HG02981 (cell line): Measurements from ENCODE around the gene SLC46A1.
"Not testable (repeated sequence)": the region's sequence is repeated elsewhere in the genome, so short reads cannot be mapped to it uniquely, and the experiment has no call there.

ENCODE experiments used
- ATAC-seq: cut with Tn5 transposase; IDR thresholded peaks from one replicate; pipeline ENCODE4 v1.9.1; 2021; ENCODE audit warnings: mild to moderate bottlenecking, moderate library complexity; ENCODE audit not compliant: unreplicated experiment

Gene SLC46A1

GRCh38 chr17:28405632-28406472, at the start of gene SLC46A1:
Gene SLC46A1, minus strand, starts transcription at chr17:28406212. Its CDS starts 98 bp downstream, at chr17:28406114.
- peak; percentile 51 for ATAC-seq

GRCh38 chr17:28449859-28450258, 43.8 kb upstream of the SLC46A1 start:
- no peak for ATAC-seq

GRCh38 chr17:28447396-28447760, 41.4 kb upstream of the SLC46A1 start:
- ATAC-seq: no peak

- no peak for ATAC-seq
Observed at GRCh38 chr17:28446716-28447395, 40.8 kb upstream of the SLC46A1 start.

- no peak for ATAC-seq
Observed at GRCh38 chr17:28443901-28444638, 38.1 kb upstream of the SLC46A1 start.

GRCh38 chr17:28434326-28434725, 28.3 kb upstream of the SLC46A1 start:
- ATAC-seq: not testable (repeated sequence)

GRCh38 chr17:28433721-28434120, 27.7 kb upstream of the SLC46A1 start:
- no peak for ATAC-seq

GRCh38 chr17:28427982-28428381, 22.0 kb upstream of the SLC46A1 start:
- ATAC-seq: not testable (repeated sequence)

GRCh38 chr17:28427371-28427770, 21.4 kb upstream of the SLC46A1 start:
- no peak for ATAC-seq

- ATAC-seq: no peak
Observed at GRCh38 chr17:28426081-28426519, 20.1 kb upstream of the SLC46A1 start.

GRCh38 chr17:28425206-28425605, 19.2 kb upstream of the SLC46A1 start:
- no peak for ATAC-seq

- ATAC-seq: no peak
Observed at GRCh38 chr17:28421787-28422305, 15.8 kb upstream of the SLC46A1 start.

GRCh38 chr17:28416703-28417311, 10.8 kb upstream of the SLC46A1 start:
- no peak for ATAC-seq

GRCh38 chr17:28415886-28416285, 9.9 kb upstream of the SLC46A1 start:
- no peak for ATAC-seq

GRCh38 chr17:28413804-28414203, 7.8 kb upstream of the SLC46A1 start:
- ATAC-seq: no peak

- no peak for ATAC-seq
Observed at GRCh38 chr17:28412099-28412498, 6.1 kb upstream of the SLC46A1 start.

GRCh38 chr17:28407974-28408306, 1.9 kb upstream of the SLC46A1 start:
- ATAC-seq: no peak

GRCh38 chr17:28407130-28407973, 1.3 kb upstream of the SLC46A1 start:
- ATAC-seq: no peak

- ATAC-seq: no peak
Observed at GRCh38 chr17:28406473-28406814, 432 bp upstream of the SLC46A1 start.
